HG02798 (cell line): Measurements from ENCODE around the gene CEMIP2.

ENCODE experiments used
- ATAC-seq: cut with Tn5 transposase; IDR thresholded peaks from one replicate; pipeline ENCODE4 v1.9.1; 2021; ENCODE audit warnings: mild to moderate bottlenecking; ENCODE audit not compliant: unreplicated experiment, poor library complexity

Gene CEMIP2

DNA sequence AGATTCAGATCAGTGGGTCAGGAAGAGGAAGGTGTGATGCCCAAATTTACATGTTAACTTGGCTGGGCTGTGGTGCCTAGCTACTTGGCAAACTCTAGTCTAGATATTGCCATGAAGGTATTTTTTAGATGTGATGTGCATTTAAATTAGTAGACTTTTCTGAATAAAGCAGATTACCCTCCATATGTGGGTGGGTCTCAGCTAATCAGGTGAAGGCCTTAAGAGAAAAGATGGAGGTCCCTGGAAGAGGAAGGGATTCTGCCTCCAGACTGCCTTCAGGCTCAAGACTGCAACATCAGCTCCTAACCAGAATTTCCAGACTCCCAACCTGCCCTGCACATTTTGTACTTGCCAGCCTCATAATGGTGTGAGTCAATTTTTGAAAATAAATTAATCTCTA lies 115.8 kb downstream of the CEMIP2 start:
- no peak for ATAC-seq

DNA sequence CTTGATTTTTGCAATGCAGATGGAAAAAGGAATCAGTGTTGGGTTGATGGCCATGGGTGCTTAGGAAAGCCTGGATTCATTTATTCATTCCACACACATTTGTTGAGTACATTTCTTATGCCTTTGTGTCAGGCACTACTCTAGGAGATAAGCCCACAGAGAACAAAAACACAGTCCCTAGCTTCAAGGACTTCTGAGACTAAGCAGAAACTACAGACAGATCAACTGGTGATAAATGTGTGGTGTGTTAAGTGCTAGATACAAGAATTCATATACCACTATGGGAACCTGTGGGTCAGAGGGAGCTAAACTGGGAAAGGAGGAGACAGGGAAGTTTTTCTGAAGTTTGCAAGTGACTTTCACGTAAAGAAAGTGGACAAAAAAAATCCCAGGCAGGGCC lies 119.9 kb downstream of the CEMIP2 start:
- ATAC-seq = no peak

DNA sequence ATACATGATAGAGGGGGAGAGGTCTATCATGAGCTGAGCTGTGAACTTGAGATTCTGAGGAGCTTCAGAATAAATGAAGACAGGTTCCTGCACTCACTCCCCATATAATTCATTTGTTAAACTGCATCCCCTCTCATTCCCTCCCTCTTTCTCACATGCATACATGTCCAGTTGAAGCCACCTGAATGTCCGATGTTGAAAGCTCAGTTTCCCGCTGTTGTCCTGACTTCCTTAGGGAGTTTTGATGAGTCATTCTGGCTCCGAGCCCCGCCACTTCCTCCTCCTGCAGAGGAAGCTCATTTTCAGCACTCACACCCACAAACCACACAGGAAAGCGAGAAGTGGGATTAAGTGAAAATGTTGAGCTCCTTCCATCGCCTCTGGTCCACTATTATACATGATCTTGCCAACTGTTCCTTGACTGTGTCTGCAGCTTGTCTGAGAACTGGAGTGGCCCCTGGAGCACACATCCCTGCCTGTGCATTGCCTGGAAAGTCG lies 121.2 kb downstream of the CEMIP2 start:
- ATAC-seq = peak; percentile 45

DNA sequence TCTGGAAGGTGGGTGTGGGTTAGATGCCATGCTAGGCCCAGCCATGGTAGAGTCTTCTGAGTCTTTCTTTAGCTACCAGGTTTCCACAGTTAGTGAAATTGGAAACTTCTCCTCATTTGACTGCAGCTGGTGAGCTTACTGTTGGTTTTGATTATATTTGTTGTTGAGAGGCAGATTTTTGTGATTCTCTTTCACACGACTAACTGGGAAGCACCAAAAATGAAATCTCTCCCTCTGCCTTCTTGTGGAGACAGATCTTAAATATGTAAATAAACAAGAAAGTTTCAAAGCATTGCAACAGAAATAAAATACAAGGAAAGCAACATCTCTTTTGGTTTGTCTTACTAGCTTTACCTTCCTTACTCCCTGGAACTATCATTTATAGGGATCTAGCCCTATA lies 122.2 kb downstream of the CEMIP2 start:
- ATAC-seq = no peak

DNA sequence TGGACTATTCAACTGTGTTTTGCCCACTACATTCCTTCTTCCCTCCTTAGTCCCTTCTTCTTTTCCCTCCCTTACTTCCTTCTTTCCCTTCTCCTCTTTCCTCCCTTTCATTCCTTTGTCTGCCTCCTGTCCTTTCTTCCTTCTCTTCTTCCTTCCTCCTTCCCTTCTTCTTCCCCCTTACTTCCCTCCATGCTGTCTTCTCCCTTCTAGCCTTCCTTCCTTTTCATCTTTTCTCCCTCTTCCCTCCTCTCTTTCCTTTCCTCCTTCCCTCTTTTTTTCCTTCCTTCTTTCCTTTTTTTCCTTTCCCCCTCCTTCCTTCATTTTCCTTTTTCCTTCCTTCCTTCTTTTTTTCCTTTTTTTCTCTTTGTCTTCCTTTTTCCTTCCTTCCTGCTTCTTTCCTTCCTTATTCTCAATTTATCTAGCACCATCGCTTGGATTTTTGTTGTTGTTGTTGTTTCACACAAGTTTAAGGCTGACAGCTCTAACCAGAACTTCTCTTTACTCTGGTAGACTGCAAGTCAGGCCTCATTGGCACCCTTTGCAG lies 123.4 kb downstream of the CEMIP2 start:
- no peak for ATAC-seq

DNA sequence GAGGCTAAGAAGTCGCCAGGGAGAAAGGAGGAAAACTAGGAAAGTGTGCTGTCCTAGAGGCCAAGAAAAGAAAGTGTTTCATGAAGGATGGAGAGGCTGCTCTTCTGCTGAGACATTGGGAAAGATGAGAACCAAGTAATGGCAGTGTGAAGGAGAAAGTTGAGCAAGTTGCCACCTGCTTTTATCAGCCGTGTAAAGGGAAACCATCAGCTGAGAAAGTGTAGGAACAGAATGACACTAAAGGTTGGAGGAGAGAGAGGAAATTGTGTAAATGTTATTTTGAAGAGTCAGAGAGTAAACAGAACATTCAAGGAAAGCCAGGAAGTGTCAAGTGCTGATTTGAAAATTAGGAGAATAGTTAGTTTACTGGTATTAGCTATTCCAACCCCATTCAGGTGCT lies 125.0 kb downstream of the CEMIP2 start:
- ATAC-seq = no peak

DNA sequence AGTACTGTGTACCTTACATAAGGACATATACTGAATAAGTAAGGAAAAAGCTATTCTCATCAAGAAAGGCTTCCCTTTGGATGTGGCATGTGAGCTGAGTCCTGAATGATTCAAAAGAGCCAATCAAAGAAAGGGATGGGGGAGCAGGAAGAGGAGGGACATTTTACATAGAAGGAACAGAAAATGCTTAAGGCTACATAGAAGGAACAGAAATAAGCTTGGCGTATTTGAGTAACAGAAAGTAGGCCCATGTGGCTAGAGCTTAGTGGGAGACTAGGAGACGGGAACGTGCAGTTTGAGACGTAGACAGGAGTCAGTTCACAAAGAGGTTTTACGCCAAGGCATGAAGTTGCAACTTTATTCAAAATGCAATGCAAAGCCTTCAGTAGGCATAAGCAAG lies 126.3 kb downstream of the CEMIP2 start:
- ATAC-seq = no peak

DNA sequence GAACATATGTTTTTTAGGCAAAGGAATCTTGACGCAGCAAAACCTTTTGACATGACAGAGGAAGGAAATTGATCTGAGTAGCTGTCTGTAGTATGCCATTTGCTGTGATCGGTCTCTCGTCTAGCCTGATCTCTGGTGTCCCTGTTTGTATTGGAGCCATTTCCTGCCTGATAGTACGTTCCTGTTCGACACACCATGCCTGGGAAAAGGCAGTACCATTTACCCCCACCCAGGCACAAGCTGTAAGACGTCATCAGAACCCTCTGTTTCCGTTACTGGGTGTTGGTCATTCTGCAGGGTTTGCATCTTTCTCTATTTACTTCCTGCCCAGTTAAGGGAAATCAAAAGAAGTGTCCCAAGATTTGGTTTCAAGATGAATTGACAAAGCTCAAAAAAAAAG lies 129.7 kb downstream of the CEMIP2 start:
- ATAC-seq = no peak

DNA sequence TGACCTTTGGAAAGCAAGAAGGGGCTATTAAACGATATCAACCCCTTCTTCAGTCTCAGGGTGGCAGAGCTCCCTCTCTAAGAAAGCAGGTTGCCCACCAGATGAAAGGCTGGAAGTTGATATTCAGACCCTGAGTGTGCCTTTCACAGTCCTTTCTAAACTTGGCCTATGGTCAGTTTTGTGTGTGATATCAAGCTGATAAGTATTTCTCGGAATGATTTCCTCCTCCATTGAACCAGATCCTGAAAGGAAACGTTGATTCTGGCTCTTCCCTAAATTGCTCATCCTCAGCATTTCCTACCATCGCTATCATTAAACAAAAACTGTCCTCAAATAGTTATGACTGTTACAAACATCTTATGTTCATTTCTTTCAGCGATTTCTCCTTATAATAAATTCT lies 130.4 kb downstream of the CEMIP2 start:
- no peak for ATAC-seq

DNA sequence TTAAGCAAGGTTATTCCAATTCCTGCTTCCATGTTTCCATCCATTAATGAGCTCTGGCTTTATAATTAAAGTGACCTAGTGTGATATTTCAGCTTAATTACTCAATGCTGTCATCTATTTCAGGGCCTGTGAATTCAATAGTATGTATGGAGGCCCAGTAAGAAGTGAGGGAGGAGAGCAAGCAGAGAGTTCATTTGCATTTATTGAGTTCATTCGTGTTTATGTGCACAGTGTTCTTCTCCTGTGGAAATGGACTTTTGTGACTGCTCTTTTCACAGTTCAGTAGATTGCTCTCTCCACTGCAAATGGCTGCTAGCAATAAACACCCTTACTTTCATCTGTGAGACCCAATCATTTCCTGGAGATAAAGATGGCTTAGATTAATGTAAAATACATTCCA lies 130.9 kb downstream of the CEMIP2 start:
- ATAC-seq = no peak

DNA sequence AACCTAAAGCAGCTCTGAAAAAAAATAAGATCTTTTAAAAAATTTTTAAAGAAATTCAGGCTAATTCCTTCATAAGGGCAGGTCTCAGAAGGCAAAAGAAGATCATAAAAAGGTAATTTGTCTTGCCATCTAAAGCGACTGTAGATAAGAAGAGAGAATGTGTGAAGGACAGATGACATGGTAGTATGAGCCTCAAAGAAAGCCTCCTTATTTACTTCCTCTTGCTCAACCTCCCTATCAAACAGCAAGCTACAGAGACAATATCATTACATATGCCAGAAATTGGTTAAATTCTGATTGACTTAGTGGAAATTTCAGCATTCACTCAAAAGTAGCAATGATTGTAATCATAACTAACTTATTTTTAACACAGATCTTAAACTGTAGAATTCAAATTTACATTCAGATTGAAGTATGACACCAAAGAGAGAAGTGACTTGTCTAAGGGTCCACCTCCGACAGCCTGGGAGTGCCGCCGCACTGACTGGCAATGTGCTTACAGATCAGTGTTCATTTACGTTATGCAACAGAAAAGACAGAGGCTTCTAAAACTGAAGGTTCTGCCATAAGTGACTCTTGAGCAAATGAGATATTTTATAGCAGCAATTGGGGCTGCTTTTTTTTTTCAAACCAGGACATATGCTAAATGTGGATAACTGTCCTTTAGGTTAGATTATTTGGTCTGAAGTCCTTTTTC lies 132.0 kb downstream of the CEMIP2 start:
- no peak for ATAC-seq

DNA sequence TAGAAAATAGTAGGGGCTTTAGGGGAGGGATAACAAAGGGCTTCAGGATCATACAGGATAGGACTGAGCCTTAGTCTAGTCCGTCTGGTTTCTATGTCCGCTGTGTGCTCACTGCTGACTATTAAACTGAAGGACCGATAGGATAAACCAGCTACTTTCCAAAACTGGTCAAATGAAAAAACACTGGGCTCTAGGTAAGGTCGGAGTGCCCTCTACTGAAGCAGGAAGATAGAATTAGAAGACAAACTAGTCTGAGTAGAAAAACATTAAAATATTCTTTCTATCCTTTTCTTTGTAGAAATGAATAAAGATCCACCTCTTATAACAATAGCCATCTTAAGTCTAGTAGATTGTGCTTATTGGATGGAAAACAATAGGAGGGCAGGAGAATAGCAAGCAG lies 133.6 kb downstream of the CEMIP2 start:
- no peak for ATAC-seq
